Astrocyte (in vitro differentiated cells and primary cell): Measurements from ENCODE around the gene CLASP1.

Experiments used
- CTCF ChIP-seq: IDR thresholded peaks from 2 replicates; pipeline ENCODE4 v1.5.1; 2011; ENCODE audit warnings: low read depth, mild to moderate bottlenecking, inconsistent platforms, low read length, moderate library complexity; ENCODE audit not compliant: insufficient read depth
- EZH2 ChIP-seq: IDR thresholded peaks from 2 replicates; pipeline ENCODE4 v1.6.1; 2012; ENCODE audit warnings: mild to moderate bottlenecking, low read length, inconsistent platforms; ENCODE audit not compliant: insufficient read depth

GRCh38 chr2:121303531-121304263 is 345.6 kb downstream of the CLASP1 start:
- TF ChIP-seq CTCF (no peak), EZH2 (no peak)
